Upper lobe of left lung (tissue), 6 donors: Measurements from ENCODE around the gene IFNK. TPM values are rescaled to one million over a fixed set of nuclear protein-coding genes. Genes with fewer than 3 reads are reported as not detected.

Experiments used
- ATAC-seq, 2 donors: fragments of 200-7000 bp; cut with Tn5 transposase; one replicate each; pipeline ENCODE4 v1.9.1; 2022; ENCODE audit warnings: mild to moderate bottlenecking in 2 of 2, moderate library complexity in 2 of 2; ENCODE audit not compliant: low FRiP score in 2 of 2
- DNase-seq, 2 donors: peaks; one replicate each; pipeline ENCODE4 v3.0.0-alpha.2; 2019 to 2020
- H3K27ac ChIP-seq, 4 donors: fragments of 200-600 bp; sonication (generic); one replicate each; pipeline ENCODE4 v1.5.1; 2016 to 2019
- H3K27me3 ChIP-seq, 4 donors: fragments of 200-600 bp; sonication (generic); one replicate each; pipeline ENCODE4 v1.5.1; 2017 to 2019
- H3K36me3 ChIP-seq, 4 donors: fragments of 200-600 bp; sonication (generic); one replicate each; pipeline ENCODE4 v1.5.1; 2016 to 2019
- H3K4me1 ChIP-seq, 4 donors: fragments of 200-600 bp; sonication (generic); one replicate each; pipeline ENCODE4 v1.5.1; 2018 to 2019
- H3K4me3 ChIP-seq, 4 donors: fragments of 200-600 bp; sonication (generic); one replicate each; pipeline ENCODE4 v1.5.1; 2017 to 2019; ENCODE audit warnings: mild to moderate bottlenecking in 2 of 4, moderate library complexity in 1 of 4
- H3K9me3 ChIP-seq, 4 donors: fragments of 200-600 bp; sonication (generic); one replicate each; pipeline ENCODE4 v1.5.1; 2018 to 2019
- CTCF ChIP-seq, 6 experiments: fragments of 450-650 bp in 4 of 6; fragments of 200-600 bp in 2 of 6; sonication (generic) in 2 of 6; IDR thresholded peaks; one replicate each; pipeline ENCODE4 v1.5.1; 2016 to 2019; ENCODE audit warnings: antibody characterized with exemption in 6 of 6
- EP300 ChIP-seq, 4 donors: sonication (generic); formaldehyde crosslinking; IDR thresholded peaks; one replicate each; pipeline ENCODE4 v1.5.1; 2017; ENCODE audit warnings: antibody characterized with exemption in 4 of 4, control low read depth in 2 of 4
- POLR2A ChIP-seq, 4 donors: fragments of 450-650 bp; IDR thresholded peaks; one replicate each; pipeline ENCODE4 v1.5.1; 2016 to 2017; ENCODE audit warnings: antibody characterized with exemption in 4 of 4, mild to moderate bottlenecking in 2 of 4
- POLR2AphosphoS5 ChIP-seq, 2 donors: sonication (generic); formaldehyde crosslinking; IDR thresholded peaks; one replicate each; pipeline ENCODE4 v1.5.1; 2017; ENCODE audit warnings: antibody characterized with exemption in 2 of 2
- WGBS, 2 donors: methylation state at CpG; one replicate each; pipeline ENCODE4 v1.1.5; 2017 to 2018; 5-methylcytosine and 5-hydroxymethylcytosine counted together
- total RNA-seq, 6 donors: library from RNA; depleted of rRNA in 4 of 6; stranded (reverse); fragments of >200 nt in 4 of 6; gene quantifications; one replicate each; pipeline versions ENCODE4 v1.1.0 to v1.2.1, GENCODE V29; 2016 to 2021
- donor health status: DM: no; HTN: no; CAD: no; lungs with moderate emphysema.
- donor health status: DM: no; HTN: yes; CAD: no; lungs with severe emphysema.

Gene IFNK
- total RNA-seq, 6 donors from 2014 or later: not detected

GRCh38 chr9:27549196-27549755 lies 25.2 kb downstream of the IFNK start:
- H3K36me3 ChIP-seq: peaks cover 0 to 46% (median 7%) of the 10 kb centered on the region in 4 donors
- DNase-seq: no peak

GRCh38 chr9:27554712-27555111 lies 30.6 kb downstream of the IFNK start:
- no peak for ATAC-seq
- Histone ChIP-seq H3K27me3 (no peaks in the 10 kb centered on the region), H3K4me1 (no peaks in the 10 kb centered on the region), H3K36me3 (peaks cover 12 to 80% (median 26%) of the 10 kb centered on the region in 4 donors), H3K9me3 (no peaks in the 10 kb centered on the region), H3K27ac (no peak overlapping the region), H3K4me3 (no peak overlapping the region)
- no peak for DNase-seq
- 85 to 100% methylated on average over 1 of the region's 1 CpG for WGBS, 2 donors
- TF ChIP-seq POLR2AphosphoS5 (IDR thresholded peaks at IDR 0.05) (no peak), EP300 (IDR thresholded peaks at IDR 0.05) (no peak), CTCF (IDR thresholded peaks at IDR 0.05) (no peak), POLR2A (IDR thresholded peaks at IDR 0.05) (no peak)

More at GRCh38 chr9:27549196-27549755, 25.2 kb downstream of the IFNK start:
- TF ChIP-seq POLR2AphosphoS5 (IDR thresholded peaks at IDR 0.05): no peak
- no peak for TF ChIP-seq POLR2A (IDR thresholded peaks at IDR 0.05)
- TF ChIP-seq CTCF (IDR thresholded peaks at IDR 0.05): no peak
- TF ChIP-seq EP300 (IDR thresholded peaks at IDR 0.05): no peak
- Histone ChIP-seq H3K4me1 (peaks cover 0 to 4% (median 2%) of the 10 kb centered on the region in 4 donors), H3K9me3 (no peaks in the 10 kb centered on the region), H3K27me3 (no peaks in the 10 kb centered on the region), H3K27ac (no peak overlapping the region), H3K4me3 (no peak overlapping the region)
- WGBS, 2 donors: 86% methylated on average over 4 of the region's 4 CpGs
- no peak for ATAC-seq

GRCh38 chr9:27556470-27556869 lies 32.4 kb downstream of the IFNK start:
- no peak for TF ChIP-seq POLR2AphosphoS5 (IDR thresholded peaks at IDR 0.05)
- no peak for TF ChIP-seq CTCF (IDR thresholded peaks at IDR 0.05)
- TF ChIP-seq POLR2A (IDR thresholded peaks at IDR 0.05): no peak
- TF ChIP-seq EP300 (IDR thresholded peaks at IDR 0.05): no peak
- Histone ChIP-seq H3K27ac (no peak overlapping the region), H3K4me1 (no peaks in the 10 kb centered on the region), H3K36me3 (peaks cover 14 to 91% (median 26%) of the 10 kb centered on the region in 4 donors), H3K9me3 (no peaks in the 10 kb centered on the region), H3K27me3 (no peaks in the 10 kb centered on the region), H3K4me3 (no peak overlapping the region)
- DNase-seq: no peak
- WGBS, 2 donors: 93 to 97% methylated on average over 8 of the region's 8 CpGs
- ATAC-seq: no peak

- Histone ChIP-seq H3K27ac (no peak overlapping the region), H3K4me3 (no peak overlapping the region), H3K27me3 (no peaks in the 10 kb centered on the region), H3K36me3 (peaks cover 14 to 76% (median 26%) of the 10 kb centered on the region in 4 donors), H3K9me3 (no peaks in the 10 kb centered on the region), H3K4me1 (peaks cover 0 to 5% (median 0%) of the 10 kb centered on the region in 4 donors)
- TF ChIP-seq CTCF (IDR thresholded peaks at IDR 0.05) (no peak), POLR2AphosphoS5 (IDR thresholded peaks at IDR 0.05) (no peak), POLR2A (IDR thresholded peaks at IDR 0.05) (no peak), EP300 (IDR thresholded peaks at IDR 0.05) (no peak)
- no peak for ATAC-seq
- DNase-seq: no peak
Measured at GRCh38 chr9:27558307-27558706, 34.2 kb downstream of the IFNK start.

- H3K4me1 ChIP-seq: peaks cover 0 to 5% (median 0%) of the 10 kb centered on the region in 4 donors
- ATAC-seq: no peak
Measured at GRCh38 chr9:27560457-27560856, 36.4 kb downstream of the IFNK start.

More at GRCh38 chr9:27560457-27560856, 36.4 kb downstream of the IFNK start:
- Histone ChIP-seq H3K9me3 (no peaks in the 10 kb centered on the region), H3K27ac (no peak overlapping the region), H3K36me3 (peaks cover 4 to 59% (median 19%) of the 10 kb centered on the region in 4 donors), H3K4me3 (no peak overlapping the region), H3K27me3 (no peaks in the 10 kb centered on the region)
- DNase-seq: no peak
- TF ChIP-seq EP300 (IDR thresholded peaks at IDR 0.05): no peak
- no peak for TF ChIP-seq POLR2AphosphoS5 (IDR thresholded peaks at IDR 0.05)
- TF ChIP-seq CTCF (IDR thresholded peaks at IDR 0.05): no peak
- no peak for TF ChIP-seq POLR2A (IDR thresholded peaks at IDR 0.05)
